Ovary (tissue), 3 donors: ENCODE data around the gene IFITM1.

Experiments
- EP300 ChIP-seq: sonication (generic); formaldehyde crosslinking; IDR thresholded peaks from one replicate; pipeline ENCODE4 v1.6.1; 2017; ENCODE audit warnings: antibody characterized with exemption
- POLR2A ChIP-seq: fragments of 450-650 bp; IDR thresholded peaks from one replicate; pipeline ENCODE4 v1.6.1; 2017; ENCODE audit warnings: antibody characterized with exemption, mild to moderate bottlenecking, moderate library complexity
- TF ChIP-seq, protein P1 (sequence below), 3 donors: fragments of 450-650 bp in 2 of 3; fragments of 200-600 bp in 1 of 3; IDR thresholded peaks; one replicate each; pipeline versions ENCODE4 v1.5.1 to v1.8.0; 2016 to 2022; ENCODE audit warnings: antibody characterized with exemption in 3 of 3, mild to moderate bottlenecking in 1 of 3
- donor health status: DM: no; HTN: no; CAD: no.

DNA sequence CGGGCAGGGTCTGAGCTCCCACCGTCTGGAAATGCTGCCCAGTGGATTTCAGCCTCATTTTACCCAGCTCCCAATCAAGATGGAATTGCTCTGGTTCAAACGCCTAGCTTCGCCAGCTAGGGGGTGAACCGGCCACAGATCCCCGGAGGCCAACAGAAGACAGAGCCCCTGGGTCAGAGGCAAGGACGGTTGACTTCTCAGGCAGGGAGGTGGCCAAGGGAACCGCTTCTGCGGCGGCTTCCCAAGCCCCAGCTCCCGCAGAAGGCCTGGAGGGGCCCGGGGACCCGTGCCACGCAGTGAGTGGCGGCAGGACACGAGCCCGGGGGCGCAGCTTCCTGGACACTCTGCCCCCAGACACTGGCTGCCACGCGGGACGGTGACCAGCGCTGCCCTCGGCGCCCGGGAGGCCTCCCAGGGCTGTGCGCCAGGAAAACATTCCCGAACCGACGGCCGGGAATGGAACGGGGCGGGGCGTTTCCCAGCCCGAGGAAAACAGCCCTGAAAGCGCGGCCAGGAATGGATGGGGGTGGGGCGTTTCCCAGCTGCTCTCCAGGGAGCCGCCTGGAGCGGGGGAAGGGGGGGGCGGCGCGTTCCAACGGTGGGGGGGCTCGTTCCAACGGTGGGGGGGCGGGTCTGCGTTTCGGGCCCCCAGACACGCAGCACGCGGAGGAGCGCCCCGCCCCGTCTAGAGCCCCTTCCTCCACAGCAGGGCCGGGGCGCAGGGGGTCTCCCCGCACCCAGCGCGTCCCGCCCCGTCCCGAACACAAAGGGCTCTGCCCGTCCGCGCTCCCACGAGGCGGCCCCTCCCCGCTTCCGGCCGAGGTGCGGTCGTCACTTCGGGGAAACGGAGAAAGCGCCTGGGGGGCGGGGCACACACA is 42.0 kb downstream of the IFITM1 start:
- TF ChIP-seq POLR2A (peak; percentile 49), EP300 (peak; percentile 96)
- TF ChIP-seq, protein P1, sequence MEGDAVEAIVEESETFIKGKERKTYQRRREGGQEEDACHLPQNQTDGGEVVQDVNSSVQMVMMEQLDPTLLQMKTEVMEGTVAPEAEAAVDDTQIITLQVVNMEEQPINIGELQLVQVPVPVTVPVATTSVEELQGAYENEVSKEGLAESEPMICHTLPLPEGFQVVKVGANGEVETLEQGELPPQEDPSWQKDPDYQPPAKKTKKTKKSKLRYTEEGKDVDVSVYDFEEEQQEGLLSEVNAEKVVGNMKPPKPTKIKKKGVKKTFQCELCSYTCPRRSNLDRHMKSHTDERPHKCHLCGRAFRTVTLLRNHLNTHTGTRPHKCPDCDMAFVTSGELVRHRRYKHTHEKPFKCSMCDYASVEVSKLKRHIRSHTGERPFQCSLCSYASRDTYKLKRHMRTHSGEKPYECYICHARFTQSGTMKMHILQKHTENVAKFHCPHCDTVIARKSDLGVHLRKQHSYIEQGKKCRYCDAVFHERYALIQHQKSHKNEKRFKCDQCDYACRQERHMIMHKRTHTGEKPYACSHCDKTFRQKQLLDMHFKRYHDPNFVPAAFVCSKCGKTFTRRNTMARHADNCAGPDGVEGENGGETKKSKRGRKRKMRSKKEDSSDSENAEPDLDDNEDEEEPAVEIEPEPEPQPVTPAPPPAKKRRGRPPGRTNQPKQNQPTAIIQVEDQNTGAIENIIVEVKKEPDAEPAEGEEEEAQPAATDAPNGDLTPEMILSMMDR (IDR thresholded peaks at IDR 0.05), result peak in 1 of 3 donors; percentile 4
